ENCODE results near the gene PTPRG.
A peak's percentile ranks its signal among the peaks of the same experiment; 100 is the strongest.

Gene PTPRG

GRCh38 chr3:62325896-62326295, 764.5 kb downstream of the PTPRG start:
- DNase-seq (ENCODE audit: low read depth), result peak; percentile 34
- no peak overlapping the region for H3K4me3 ChIP-seq (ENCODE audit: low read length)
- TF ChIP-seq CTCF (IDR thresholded peaks at IDR 0.05; ENCODE audit: insufficient read depth, low read depth, low read length, missing control alignments), result no peak

- no peak for DNase-seq (ENCODE audit: low read depth)
- TF ChIP-seq CTCF (IDR thresholded peaks at IDR 0.05; ENCODE audit: insufficient read depth, low read depth, low read length, missing control alignments), result no peak
These were observed 768.6 kb downstream of the PTPRG start for GRCh38 chr3:62329971-62330370.

GRCh38 chr3:62332017-62332416, 770.6 kb downstream of the PTPRG start:
- no peak for TF ChIP-seq CTCF (IDR thresholded peaks at IDR 0.05; ENCODE audit: insufficient read depth, low read depth, low read length, missing control alignments)
- H3K4me3 ChIP-seq (ENCODE audit: low read length), result no peak overlapping the region
- no peak for DNase-seq (ENCODE audit: low read depth)

More at GRCh38 chr3:62329971-62330370, 768.6 kb downstream of the PTPRG start:
- H3K4me3 ChIP-seq (ENCODE audit: low read length), result no peak overlapping the region

GRCh38 chr3:62332835-62333244, 771.5 kb downstream of the PTPRG start:
- TF ChIP-seq CTCF (IDR thresholded peaks at IDR 0.05; ENCODE audit: insufficient read depth, low read depth, low read length, missing control alignments), result peak; percentile 42
- H3K4me3 ChIP-seq (ENCODE audit: low read length), result no peak overlapping the region
- peak; percentile 26 for DNase-seq (ENCODE audit: low read depth)

GRCh38 chr3:62335196-62335595, 773.8 kb downstream of the PTPRG start:
- TF ChIP-seq CTCF (IDR thresholded peaks at IDR 0.05; ENCODE audit: insufficient read depth, low read depth, low read length, missing control alignments), result no peak
- no peak for DNase-seq (ENCODE audit: low read depth)
- no peak overlapping the region for H3K4me3 ChIP-seq (ENCODE audit: low read length)

GRCh38 chr3:62343755-62344154, 782.4 kb downstream of the PTPRG start:
- no peak for DNase-seq (ENCODE audit: low read depth)
- no peak for TF ChIP-seq CTCF (IDR thresholded peaks at IDR 0.05; ENCODE audit: insufficient read depth, low read depth, low read length, missing control alignments)
- H3K4me3 ChIP-seq (ENCODE audit: low read length), result no peak overlapping the region
